NOMO-1 (cell line): ENCODE data around the gene SMPDL3A.

Experiments used
- DNase-seq, 2 experiments: peaks; one replicate each; lab custom pipeline; 2025; ENCODE audit not compliant: unreplicated experiment in 2 of 2; lab: John Stamatoyannopoulos, UW

Gene SMPDL3A

DNA sequence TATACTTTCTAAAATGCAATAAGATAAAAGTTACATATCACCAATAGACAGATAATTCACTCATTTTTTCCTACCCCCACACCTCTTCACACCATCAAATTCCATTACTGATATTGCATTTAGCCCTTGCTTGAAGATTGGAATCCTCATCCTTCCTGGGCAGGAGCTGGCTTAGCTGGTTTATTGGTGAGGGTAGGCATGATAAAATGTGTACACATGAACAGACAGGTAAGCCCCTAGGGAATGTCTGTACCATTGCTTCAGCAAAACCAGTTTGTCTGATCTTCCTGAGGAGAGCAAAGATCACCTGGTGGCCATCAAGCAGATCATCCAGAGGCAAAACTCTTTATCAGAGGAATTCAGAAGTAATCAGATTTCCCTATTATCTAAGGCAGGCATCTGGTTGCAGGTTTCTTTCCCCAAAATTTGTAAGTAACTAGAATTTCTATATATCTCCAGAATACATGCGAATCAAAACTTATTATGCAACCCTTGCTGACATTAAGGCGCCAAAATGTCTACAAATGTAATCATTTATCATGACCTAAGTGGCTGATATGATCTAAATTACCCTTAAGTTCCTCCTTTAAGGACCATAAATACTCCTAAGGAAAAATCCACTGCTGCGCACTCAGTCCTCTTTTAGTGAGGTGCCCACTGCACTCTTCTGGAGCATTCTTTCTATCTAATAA is 16.2 kb upstream of the SMPDL3A start:
- peak; percentile 6 to 42 for DNase-seq

GRCh38 chr6:122775975-122776374 is 13.1 kb upstream of the SMPDL3A start:
- DNase-seq: no peak

GRCh38 chr6:122778302-122778701 is 10.8 kb upstream of the SMPDL3A start:
- DNase-seq: no peak

- no peak for DNase-seq
Observed at GRCh38 chr6:122778985-122779661, 9.9 kb upstream of the SMPDL3A start.

GRCh38 chr6:122779667-122780066 is 9.4 kb upstream of the SMPDL3A start, which contains the start of gene FABP7:
TSS of gene FABP7 (plus strand) at chr6:122779716. CDS start at chr6:122779795, 79 bp downstream.
- no peak for DNase-seq

DNA sequence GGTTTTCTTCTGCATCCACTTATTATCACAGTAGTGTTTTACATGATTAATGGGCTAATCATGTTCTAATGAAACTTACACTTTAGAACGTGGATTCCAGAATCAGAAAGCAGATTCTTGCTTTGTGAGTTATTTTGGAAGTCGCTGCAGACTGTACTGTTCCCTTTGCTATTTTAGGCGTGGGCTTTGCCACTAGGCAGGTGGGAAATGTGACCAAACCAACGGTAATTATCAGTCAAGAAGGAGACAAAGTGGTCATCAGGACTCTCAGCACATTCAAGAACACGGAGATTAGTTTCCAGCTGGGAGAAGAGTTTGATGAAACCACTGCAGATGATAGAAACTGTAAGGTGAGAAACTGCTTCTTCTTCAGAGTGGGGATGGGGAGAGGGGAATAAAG is 8.9 kb upstream of the SMPDL3A start:
- no peak for DNase-seq

- no peak for DNase-seq
Observed at GRCh38 chr6:122781716-122782115, 7.3 kb upstream of the SMPDL3A start.

DNA sequence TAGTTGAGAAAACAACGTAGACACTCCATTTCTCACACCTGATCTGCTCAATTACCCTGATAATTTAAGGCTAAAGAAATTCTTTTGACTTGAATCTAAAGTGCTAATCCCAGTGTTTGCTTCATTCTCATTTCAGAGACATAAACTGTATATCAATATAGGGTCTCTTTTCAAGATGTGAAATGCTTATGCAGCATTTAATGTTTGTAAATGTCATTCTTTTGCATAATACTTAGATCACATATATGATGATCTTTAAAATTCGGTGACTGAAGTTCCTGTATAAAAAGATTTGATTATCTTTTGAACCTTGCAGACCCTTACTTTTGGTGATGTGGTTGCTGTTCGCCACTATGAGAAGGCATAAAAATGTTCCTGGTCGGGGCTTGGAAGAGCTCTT is 5.7 kb upstream of the SMPDL3A start:
- no peak for DNase-seq

GRCh38 chr6:122785891-122786290 is 3.2 kb upstream of the SMPDL3A start:
- no peak for DNase-seq

GRCh38 chr6:122787721-122788120 is 1.3 kb upstream of the SMPDL3A start:
- no peak for DNase-seq

GRCh38 chr6:122788208-122788607 is 850 bp upstream of the SMPDL3A start:
- DNase-seq: no peak

GRCh38 chr6:122788663-122789181 is 336 bp upstream of the SMPDL3A start:
- DNase-seq: peak in 1 of 2 experiments; percentile 16

GRCh38 chr6:122790028-122790422 is 967 bp downstream of the SMPDL3A start:
- no peak for DNase-seq

DNA sequence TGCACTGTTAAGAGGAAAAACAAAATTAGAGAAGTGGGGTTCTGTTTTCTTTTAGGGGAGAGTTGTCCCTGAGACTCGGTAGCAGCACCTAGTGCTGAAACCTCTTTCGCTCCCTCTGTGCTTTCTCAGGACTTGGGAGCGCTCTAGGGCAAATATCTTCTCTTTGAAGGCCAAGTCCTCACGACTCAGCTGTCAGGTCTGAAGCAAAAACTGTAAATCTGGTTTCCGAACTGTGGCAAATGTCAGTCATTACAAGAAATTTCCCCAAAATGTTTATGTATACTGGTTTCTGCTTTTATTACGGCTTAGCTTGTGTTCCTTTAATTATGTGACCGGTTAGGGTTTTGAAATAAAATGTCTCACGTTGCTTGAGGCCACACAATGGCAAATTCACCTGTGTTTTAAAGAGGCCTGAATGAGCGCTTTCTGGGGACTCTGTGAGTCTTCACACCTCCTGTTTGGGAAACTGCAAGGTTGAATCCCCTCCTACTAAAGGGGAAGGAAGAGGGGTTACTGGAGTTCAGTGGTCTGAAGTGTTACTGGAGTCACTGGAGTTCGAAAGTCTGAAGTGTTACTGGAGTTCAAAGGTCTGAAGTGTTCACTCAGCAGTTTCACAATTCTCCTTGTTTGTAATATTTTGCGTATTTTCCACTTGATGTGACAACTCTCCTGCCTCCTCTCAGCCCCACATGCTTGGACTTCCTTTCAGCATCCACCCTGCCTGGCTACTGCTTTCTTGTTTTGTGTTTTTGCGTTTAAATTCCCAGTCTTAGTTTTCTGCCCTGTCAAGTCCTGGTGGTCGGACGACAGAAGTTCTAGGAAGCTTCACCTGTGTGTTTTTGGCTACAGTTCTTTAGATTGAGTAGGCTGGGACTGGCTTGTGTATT is 1.6 kb downstream of the SMPDL3A start:
- DNase-seq: peak; percentile 26 to 50

DNA sequence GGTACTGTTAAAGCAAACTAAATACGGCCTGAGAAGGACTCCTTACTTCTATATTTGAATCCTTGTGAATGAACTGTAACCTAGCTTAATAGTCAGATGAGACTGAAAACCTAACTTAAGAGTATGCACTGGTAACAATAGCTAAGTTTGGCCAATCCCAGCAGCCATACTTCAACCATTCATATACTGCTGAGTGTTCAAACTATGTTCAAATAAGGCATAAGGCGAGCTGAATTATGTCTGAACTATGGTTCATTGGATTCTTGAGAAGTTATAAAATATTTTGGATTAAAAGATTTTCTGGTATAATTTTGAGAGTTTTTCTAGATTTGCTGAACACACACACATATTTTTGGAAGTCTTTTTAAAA is 2.2 kb downstream of the SMPDL3A start:
- peak in 1 of 2 experiments; percentile 25 for DNase-seq

DNA sequence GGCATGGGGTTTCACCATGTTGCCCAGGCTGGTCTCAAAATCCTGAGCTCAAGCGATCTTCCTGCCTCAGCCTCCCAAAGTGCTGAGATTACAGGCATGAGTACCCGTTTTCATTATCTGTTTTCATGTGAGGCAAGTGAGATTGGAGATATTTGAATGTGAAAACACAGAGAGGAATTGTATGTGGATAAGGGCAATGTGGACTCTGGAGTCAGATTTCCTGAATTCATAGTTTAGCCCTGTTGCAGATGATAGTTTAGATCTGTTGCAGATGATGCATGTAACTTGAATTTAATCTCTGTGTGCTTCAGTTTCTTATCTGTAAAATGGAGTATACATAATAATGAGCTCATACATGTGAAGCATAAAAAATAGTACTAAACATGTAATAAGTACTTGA is 3.7 kb downstream of the SMPDL3A start:
- DNase-seq: no peak

DNA sequence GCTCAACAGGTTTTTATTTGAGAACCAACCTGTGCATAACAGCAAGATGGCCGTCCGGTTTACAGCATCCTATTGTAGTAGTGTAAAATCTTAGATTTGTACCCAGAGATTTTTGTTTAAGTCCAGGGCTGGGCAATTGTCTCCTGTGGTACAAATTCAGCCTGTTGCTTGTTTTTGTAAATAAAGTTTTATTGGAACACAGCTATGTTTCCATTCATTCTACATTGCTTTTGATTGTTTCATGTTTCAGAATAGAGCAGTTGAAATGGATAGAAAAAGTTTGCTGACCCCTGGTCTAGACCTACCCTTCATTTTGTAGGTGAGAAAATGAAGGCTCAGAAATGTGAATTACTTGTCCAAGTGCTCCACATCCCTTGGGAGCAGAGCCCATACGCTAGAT is 8.5 kb downstream of the SMPDL3A start:
- no peak for DNase-seq

DNA sequence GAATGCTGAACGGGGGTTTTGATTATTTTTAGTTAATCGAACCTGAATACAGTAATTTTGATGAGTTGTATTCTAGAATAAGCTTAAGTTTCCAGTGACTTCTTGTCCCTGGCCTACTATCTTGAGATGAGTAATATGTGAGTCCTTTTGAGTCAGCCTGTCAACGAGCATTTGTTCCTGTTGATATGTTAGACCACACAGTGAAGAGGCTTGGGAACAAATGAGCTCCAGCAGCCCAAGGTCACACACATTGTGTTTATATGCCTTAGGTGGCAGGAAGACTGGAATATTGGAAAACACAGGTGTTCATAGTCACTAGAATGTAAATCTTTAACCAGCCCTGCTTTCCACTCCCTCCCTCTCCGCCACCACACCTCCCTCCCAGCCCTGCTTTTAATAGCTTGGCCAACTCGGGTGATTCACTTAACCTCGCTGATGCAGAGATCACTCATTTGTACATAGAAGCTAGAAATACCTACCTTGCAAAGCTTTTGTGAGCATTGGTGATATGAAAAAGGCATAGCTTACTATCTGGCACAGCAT is 9.1 kb downstream of the SMPDL3A start:
- DNase-seq: no peak

DNA sequence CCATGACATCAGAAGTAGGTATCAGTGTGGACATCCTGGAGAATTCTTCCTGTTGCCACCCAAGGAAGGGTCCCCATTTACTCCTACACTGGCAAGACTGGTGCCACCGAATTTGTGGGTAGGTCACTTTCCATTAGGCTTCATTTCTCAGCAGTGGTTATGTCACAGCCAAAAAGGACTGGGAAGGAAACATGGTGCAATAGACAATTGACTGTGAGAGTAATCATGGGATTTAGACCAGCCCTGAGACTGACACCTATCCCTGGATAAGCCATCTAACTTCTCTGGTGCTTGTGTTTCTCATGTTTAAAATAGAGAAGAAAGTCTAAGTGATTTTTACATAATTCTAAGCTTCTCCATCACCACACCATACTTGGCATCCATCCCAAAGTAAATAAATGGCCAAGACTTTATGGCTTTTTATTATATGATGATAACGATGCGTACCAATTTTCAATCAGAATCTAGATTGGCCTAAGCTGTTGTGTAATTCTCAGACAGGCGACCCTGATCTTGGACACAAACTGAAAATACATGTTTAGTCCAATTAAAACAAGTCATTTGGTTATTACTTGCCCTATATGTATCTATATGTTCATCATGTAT is 10.2 kb downstream of the SMPDL3A start:
- DNase-seq: no peak

DNA sequence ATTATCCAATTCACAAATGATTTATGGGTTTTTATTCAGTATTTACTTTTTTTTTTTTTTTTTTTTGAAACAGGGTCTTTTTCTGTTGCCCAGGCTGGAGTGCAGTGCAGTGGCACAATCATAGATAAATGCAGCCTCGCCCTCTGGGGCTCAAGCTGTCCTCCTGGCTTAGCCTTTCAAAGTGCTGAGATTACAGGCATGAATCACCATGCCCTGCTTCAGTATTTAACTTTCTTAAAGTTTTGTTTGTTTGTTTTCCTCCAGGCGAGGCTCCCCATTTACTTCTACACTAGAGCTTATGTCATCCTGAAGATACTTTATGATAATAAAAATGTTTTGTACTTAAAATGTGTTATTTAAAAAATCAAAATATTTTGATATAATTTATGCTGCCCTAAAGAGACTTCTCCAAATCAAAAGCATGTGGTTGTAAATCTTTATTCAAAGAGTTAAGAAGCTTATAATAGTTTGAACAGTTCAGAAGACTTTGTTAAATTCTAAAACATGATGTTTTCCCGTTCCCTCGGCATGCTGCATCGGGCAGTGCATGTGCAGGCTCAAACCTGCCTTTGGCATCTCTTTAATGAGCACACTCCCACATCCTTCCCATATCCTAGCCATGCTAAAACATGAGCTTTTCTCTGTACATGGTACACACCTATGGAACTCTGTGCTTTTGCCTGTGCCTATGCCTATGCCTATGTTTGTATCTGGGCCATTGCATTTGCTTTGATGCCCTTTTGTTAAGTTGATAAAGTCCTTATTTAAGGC is 11.0 kb downstream of the SMPDL3A start:
- no peak for DNase-seq
